HepG2 (cell line): ENCODE measurements around the gene RPH3AL. TPM values are rescaled to one million over a fixed set of nuclear protein-coding genes. Genes with fewer than 3 reads are reported as not detected.
A peak's percentile ranks its signal among the peaks of the same experiment; 100 is the strongest.

ENCODE experiments used
- BRD4 ChIP-seq: sonication (generic); formaldehyde crosslinking; IDR thresholded peaks from 2 replicates; pipeline ENCODE4 v1.4.0; 2020; ENCODE audit warnings: missing genetic modification reagents
- EED ChIP-seq: sonication (generic); formaldehyde crosslinking; IDR thresholded peaks from 2 replicates; pipeline ENCODE4 v1.5.0; 2020; ENCODE audit warnings: mild to moderate bottlenecking, missing genetic modification reagents
- HNRNPLL ChIP-seq: fragments of 200-400 bp; formaldehyde crosslinking; IDR thresholded peaks from 2 replicates; pipeline ENCODE4 v1.6.1; 2017; ENCODE audit warnings: mild to moderate bottlenecking, low read depth, low read length; ENCODE audit not compliant: poor library complexity, severe bottlenecking
- KLF6 ChIP-seq: IDR thresholded peaks from 2 replicates; pipeline ENCODE4 v1.8.0; 2016; ENCODE audit warnings: missing biosample characterization, missing genetic modification reagents
- MATR3 ChIP-seq: sonication (generic); formaldehyde crosslinking; IDR thresholded peaks from 2 replicates; pipeline ENCODE4 v1.4.0; 2020; ENCODE audit warnings: missing genetic modification reagents
- MTA3 ChIP-seq: sonication (generic); formaldehyde crosslinking; IDR thresholded peaks from 2 replicates; pipeline ENCODE4 v1.4.0; 2020; ENCODE audit warnings: missing genetic modification reagents
- RARA ChIP-seq: IDR thresholded peaks from 2 replicates; pipeline ENCODE4 v1.6.1; 2016; ENCODE audit warnings: missing genetic modification reagents, missing compliant biosample characterization
- YY1 ChIP-seq: IDR thresholded peaks from 2 replicates; pipeline ENCODE4 v1.6.1; 2011; ENCODE audit warnings: low read length, low read depth, moderate library complexity, mild to moderate bottlenecking; ENCODE audit not compliant: insufficient read depth, insufficient replicate concordance
- ZBTB42 ChIP-seq: sonication (generic); formaldehyde crosslinking; IDR thresholded peaks from 2 replicates; pipeline ENCODE4 v1.5.0; 2020; ENCODE audit warnings: mild to moderate bottlenecking, missing genetic modification reagents
- ZNF138 ChIP-seq: sonication (generic); formaldehyde crosslinking; IDR thresholded peaks from 2 replicates; pipeline ENCODE4 v1.5.0; 2020; ENCODE audit warnings: mild to moderate bottlenecking, low read depth, missing genetic modification reagents
- ZNF33B ChIP-seq: sonication (generic); formaldehyde crosslinking; IDR thresholded peaks from 2 replicates; pipeline ENCODE4 v1.5.1; 2020; ENCODE audit warnings: mild to moderate bottlenecking, missing genetic modification reagents
- ZNF383 ChIP-seq: sonication (generic); formaldehyde crosslinking; IDR thresholded peaks from 2 replicates; pipeline ENCODE4 v1.4.0; 2020; ENCODE audit warnings: missing genetic modification reagents, mild to moderate bottlenecking, borderline replicate concordance
- ZNF562 ChIP-seq: sonication (generic); formaldehyde crosslinking; IDR thresholded peaks from 2 replicates; pipeline ENCODE4 v1.8.0; 2022; ENCODE audit warnings: missing genetic modification reagents, borderline replicate concordance
- ZNF672 ChIP-seq: sonication (generic); formaldehyde crosslinking; IDR thresholded peaks from 2 replicates; pipeline ENCODE4 v1.8.1; 2022; ENCODE audit warnings: missing genetic modification reagents
- ZNF781 ChIP-seq: sonication (generic); formaldehyde crosslinking; IDR thresholded peaks from 2 replicates; pipeline ENCODE4 v1.5.1; 2020; ENCODE audit warnings: borderline replicate concordance, mild to moderate bottlenecking, missing genetic modification reagents; ENCODE audit errors: not compliant biosample characterization
- ZSCAN31 ChIP-seq: sonication (generic); formaldehyde crosslinking; IDR thresholded peaks from 2 replicates; pipeline ENCODE4 v1.5.0; 2020; ENCODE audit warnings: low read depth, mild to moderate bottlenecking, missing genetic modification reagents
- polyA plus RNA-seq, 8 experiments: library from polyadenylated mRNA; depleted of rRNA in 3 of 8; stranded (reverse) in 7 of 8; unstranded in 1 of 8; fragments of >200 nt; fragmentation: Illumina TruSeq in 4 of 8; extraction: Trizol in 4 of 8; gene quantifications; 2 replicates each; pipeline versions ENCODE4 v1.2.1 to v1.2.3, GENCODE V29; 2011 to 2016; ENCODE audit warnings: low read depth in 4 of 8, missing spikeins in 1 of 8, mixed read lengths in 1 of 8; ENCODE audit not compliant: insufficient read depth in 1 of 8
- total RNA-seq, 5 experiments: library from RNA; depleted of rRNA; stranded (reverse); fragments of >200 nt; fragmentation: Illumina TruSeq; extraction: Trizol; gene quantifications; 2 replicates each; pipeline ENCODE4 v1.2.3, GENCODE V29; 2016; ENCODE audit warnings: low read depth in 1 of 5
- TF ChIP-seq, protein P1 (sequence below): fragments of 450-650 bp; IDR thresholded peaks from 2 replicates; pipeline ENCODE4 v1.6.1; 2016
- TF ChIP-seq, protein P2 (sequence below): sonication (generic); formaldehyde crosslinking; IDR thresholded peaks from one replicate; pipeline ENCODE4 v1.5.1; 2020; ENCODE audit warnings: mild to moderate bottlenecking, missing genetic modification reagents; ENCODE audit errors: not compliant biosample characterization
- TF ChIP-seq, protein P3 (sequence below): sonication (generic); formaldehyde crosslinking; IDR thresholded peaks from 2 replicates; pipeline ENCODE4 v1.5.0; 2020; ENCODE audit warnings: missing genetic modification reagents

The RPH3AL gene
- total and polyA plus RNA-seq, 2 of the 13 experiments (the other 11 are each of a cell fraction or from before 2014, with no cell fraction given), result 7.8 to 16.4 TPM

DNA sequence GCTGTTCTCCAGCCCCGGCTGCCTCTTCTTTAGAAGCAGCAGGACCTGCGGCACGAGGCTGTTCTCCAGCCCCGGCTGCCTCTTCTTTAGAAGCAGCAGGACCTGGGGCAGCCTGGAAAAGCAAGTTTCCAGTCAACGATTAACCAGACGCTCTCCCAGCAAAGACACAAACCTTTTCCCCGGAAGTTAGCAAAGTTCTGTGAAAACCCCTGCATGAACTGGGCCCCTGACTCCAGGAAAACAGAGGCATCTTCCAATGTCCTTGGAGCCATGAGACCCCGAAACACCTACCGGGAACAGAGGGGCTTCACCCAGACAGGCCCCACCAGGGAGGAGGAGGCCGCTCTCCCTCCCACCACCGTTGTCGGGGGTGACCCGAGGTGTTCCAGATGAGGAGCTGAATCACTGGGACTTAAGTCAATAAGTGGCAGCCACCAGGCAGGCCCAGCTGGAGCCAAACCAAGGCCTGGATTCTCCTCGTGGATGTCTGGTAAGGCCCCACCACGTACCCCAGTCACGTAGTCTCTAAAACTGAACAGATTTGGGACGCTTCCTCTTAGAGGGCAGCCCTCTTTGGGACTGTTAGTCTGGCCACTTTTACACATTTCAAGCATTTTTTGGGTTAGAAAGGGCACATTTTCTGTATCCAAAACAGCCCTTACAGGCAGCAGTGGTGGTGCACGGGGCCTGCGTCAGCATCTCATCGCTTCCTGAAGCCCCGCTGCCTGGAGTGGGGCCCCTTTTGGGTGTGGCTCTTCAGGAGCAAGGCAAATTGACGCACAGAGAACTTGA lies at the start of gene RPH3AL (continued):
- TF ChIP-seq, protein P1, sequence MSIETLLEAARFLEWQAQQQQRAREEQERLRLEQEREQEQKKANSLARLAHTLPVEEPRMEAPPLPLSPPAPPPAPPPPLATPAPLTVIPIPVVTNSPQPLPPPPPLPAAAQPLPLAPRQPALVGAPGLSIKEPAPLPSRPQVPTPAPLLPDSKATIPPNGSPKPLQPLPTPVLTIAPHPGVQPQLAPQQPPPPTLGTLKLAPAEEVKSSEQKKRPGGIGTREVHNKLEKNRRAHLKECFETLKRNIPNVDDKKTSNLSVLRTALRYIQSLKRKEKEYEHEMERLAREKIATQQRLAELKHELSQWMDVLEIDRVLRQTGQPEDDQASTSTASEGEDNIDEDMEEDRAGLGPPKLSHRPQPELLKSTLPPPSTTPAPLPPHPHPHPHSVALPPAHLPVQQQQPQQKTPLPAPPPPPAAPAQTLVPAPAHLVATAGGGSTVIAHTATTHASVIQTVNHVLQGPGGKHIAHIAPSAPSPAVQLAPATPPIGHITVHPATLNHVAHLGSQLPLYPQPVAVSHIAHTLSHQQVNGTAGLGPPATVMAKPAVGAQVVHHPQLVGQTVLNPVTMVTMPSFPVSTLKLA, result no peak
- peak; percentile 41 for TF ChIP-seq HNRNPLL
- TF ChIP-seq, protein P2, sequence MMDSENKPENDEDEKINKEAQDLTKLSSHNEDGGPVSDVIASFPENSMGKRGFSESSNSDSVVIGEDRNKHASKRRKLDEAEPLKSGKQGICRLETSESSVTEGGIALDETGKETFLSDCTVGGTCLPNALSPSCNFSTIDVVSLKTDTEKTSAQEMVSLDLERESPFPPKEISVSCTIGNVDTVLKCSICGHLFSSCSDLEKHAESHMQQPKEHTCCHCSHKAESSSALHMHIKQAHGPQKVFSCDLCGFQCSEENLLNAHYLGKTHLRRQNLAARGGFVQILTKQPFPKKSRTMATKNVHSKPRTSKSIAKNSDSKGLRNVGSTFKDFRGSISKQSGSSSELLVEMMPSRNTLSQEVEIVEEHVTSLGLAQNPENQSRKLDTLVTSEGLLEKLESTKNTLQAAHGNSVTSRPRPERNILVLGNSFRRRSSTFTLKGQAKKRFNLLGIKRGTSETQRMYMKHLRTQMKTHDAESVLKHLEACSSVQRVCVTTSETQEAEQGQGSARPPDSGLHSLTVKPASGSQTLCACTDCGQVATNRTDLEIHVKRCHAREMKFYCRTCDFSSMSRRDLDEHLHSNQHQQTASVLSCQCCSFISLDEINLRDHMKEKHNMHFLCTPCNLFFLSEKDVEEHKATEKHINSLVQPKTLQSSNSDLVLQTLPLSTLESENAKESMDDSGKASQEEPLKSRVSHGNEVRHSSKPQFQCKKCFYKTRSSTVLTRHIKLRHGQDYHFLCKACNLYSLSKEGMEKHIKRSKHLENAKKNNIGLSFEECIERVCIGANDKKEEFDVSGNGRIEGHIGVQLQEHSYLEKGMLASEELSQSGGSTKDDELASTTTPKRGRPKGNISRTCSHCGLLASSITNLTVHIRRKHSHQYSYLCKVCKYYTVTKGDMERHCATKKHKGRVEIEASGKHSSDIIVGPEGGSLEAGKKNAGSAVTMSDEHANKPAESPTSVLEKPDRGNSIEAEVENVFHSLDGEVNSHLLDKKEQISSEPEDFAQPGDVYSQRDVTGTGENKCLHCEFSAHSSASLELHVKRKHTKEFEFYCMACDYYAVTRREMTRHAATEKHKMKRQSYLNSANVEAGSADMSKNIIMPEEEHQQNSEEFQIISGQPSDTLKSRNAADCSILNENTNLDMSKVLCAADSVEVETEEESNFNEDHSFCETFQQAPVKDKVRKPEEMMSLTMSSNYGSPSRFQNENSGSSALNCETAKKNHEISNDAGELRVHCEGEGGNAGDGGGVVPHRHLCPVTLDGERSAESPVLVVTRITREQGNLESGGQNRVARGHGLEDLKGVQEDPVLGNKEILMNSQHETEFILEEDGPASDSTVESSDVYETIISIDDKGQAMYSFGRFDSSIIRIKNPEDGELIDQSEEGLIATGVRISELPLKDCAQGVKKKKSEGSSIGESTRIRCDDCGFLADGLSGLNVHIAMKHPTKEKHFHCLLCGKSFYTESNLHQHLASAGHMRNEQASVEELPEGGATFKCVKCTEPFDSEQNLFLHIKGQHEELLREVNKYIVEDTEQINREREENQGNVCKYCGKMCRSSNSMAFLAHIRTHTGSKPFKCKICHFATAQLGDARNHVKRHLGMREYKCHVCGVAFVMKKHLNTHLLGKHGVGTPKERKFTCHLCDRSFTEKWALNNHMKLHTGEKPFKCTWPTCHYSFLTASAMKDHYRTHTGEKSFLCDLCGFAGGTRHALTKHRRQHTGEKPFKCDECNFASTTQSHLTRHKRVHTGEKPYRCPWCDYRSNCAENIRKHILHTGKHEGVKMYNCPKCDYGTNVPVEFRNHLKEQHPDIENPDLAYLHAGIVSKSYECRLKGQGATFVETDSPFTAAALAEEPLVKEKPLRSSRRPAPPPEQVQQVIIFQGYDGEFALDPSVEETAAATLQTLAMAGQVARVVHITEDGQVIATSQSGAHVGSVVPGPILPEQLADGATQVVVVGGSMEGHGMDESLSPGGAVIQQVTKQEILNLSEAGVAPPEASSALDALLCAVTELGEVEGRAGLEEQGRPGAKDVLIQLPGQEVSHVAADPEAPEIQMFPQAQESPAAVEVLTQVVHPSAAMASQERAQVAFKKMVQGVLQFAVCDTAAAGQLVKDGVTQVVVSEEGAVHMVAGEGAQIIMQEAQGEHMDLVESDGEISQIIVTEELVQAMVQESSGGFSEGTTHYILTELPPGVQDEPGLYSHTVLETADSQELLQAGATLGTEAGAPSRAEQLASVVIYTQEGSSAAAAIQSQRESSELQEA (CRISPR knock-in tag), result no peak
- no peak for TF ChIP-seq ZNF781 (CRISPR knock-in tag)
- no peak for TF ChIP-seq EED
- no peak for TF ChIP-seq ZNF672 (CRISPR knock-in tag)
- peak; percentile 79; the same call in 1 of the 2 replicates for TF ChIP-seq ZBTB42
- TF ChIP-seq, protein P3, sequence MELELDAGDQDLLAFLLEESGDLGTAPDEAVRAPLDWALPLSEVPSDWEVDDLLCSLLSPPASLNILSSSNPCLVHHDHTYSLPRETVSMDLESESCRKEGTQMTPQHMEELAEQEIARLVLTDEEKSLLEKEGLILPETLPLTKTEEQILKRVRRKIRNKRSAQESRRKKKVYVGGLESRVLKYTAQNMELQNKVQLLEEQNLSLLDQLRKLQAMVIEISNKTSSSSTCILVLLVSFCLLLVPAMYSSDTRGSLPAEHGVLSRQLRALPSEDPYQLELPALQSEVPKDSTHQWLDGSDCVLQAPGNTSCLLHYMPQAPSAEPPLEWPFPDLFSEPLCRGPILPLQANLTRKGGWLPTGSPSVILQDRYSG (CRISPR knock-in tag), result 0 out of 2 replicates have a peak, but pooled peaks have one; percentile 41
- TF ChIP-seq BRD4 (CRISPR knock-in tag), result peak; percentile 41
- peak; percentile 43; the same call in 1 of the 2 replicates for TF ChIP-seq KLF6 (CRISPR knock-in tag)
- no peak for TF ChIP-seq ZNF562
- TF ChIP-seq ZNF33B (CRISPR knock-in tag), result no peak
- no peak for TF ChIP-seq MATR3 (CRISPR knock-in tag)
- TF ChIP-seq ZNF383 (CRISPR knock-in tag), result peak; percentile 90; the same call in 1 of the 2 replicates
- TF ChIP-seq ZSCAN31 (CRISPR knock-in tag), result no peak
- TF ChIP-seq YY1, result peak; percentile 55
- no peak; the same call in 1 of the 2 replicates for TF ChIP-seq ZNF138
- no peak for TF ChIP-seq MTA3
- peak; percentile 44 for TF ChIP-seq RARA (CRISPR knock-in tag)
